Stomach smooth muscle (tissue), 2 donors: ENCODE data around the gene SH3BP2.

Source experiments
- H3K27ac ChIP-seq: one replicate; pipeline ENCODE4 v1.7.0; 2013; ENCODE audit warnings: mild to moderate bottlenecking, low read length, inconsistent platforms
- H3K27me3 ChIP-seq, 2 donors: one replicate each; pipeline ENCODE4 v1.7.0; 2013; ENCODE audit warnings: low read length in 2 of 2; ENCODE audit not compliant: insufficient read depth in 2 of 2, control insufficient read depth in 1 of 2
- H3K36me3 ChIP-seq, 2 donors: one replicate each; pipeline ENCODE4 v1.7.0; 2013; ENCODE audit warnings: low read length in 2 of 2; ENCODE audit not compliant: control insufficient read depth in 2 of 2, insufficient read depth in 2 of 2
- H3K4me1 ChIP-seq: one replicate; pipeline ENCODE4 v1.7.0; 2013; ENCODE audit warnings: low read length; ENCODE audit not compliant: control insufficient read depth, insufficient read depth
- H3K4me3 ChIP-seq, 2 donors: one replicate each; pipeline ENCODE4 v1.7.0; 2013; ENCODE audit warnings: low read length in 2 of 2
- H3K9ac ChIP-seq, 2 donors: one replicate each; pipeline ENCODE4 v1.7.0; 2013; ENCODE audit warnings: low read length in 2 of 2, mild to moderate bottlenecking in 1 of 2
- H3K9me3 ChIP-seq, 2 donors: one replicate each; pipeline ENCODE4 v1.7.0; 2013; ENCODE audit warnings: low read length in 2 of 2; ENCODE audit not compliant: control insufficient read depth in 2 of 2
- donor health status: healthy.
- donor health status: Pancreatic carcinoma.

SH3BP2 gene

GRCh38 chr4:2786794-2787229, 6.1 kb upstream of the SH3BP2 start:
- Histone ChIP-seq H3K36me3 (no peaks in the 10 kb centered on the region), H3K9ac (no peak overlapping the region), H3K27me3 (no peaks in the 10 kb centered on the region), H3K9me3 (no peaks in the 10 kb centered on the region), H3K4me1 (peaks cover 7% of the 10 kb centered on the region), H3K27ac (no peak overlapping the region), H3K4me3 (no peak overlapping the region)

- no peaks in the 10 kb centered on the region for H3K9me3 ChIP-seq
- peak overlapping the region; percentile 18 for H3K27ac ChIP-seq
- no peak overlapping the region for H3K9ac ChIP-seq
- H3K4me3 ChIP-seq: no peak overlapping the region
- H3K27me3 ChIP-seq: no peaks in the 10 kb centered on the region
- H3K4me1 ChIP-seq: peaks cover 9% of the 10 kb centered on the region
- H3K36me3 ChIP-seq: no peaks in the 10 kb centered on the region
These were observed 5.4 kb upstream of the SH3BP2 start for GRCh38 chr4:2787230-2788100.

- H3K4me1 ChIP-seq: peaks cover 12% of the 10 kb centered on the region
- no peak overlapping the region for H3K9ac ChIP-seq
- no peak overlapping the region for H3K27ac ChIP-seq
These were observed 4.8 kb upstream of the SH3BP2 start for GRCh38 chr4:2788101-2788500.

GRCh38 chr4:2788532-2789103, 4.3 kb upstream of the SH3BP2 start:
- Histone ChIP-seq H3K9me3 (no peaks in the 10 kb centered on the region), H3K27ac (no peak overlapping the region), H3K4me1 (peaks cover 15% of the 10 kb centered on the region), H3K9ac (no peak overlapping the region), H3K36me3 (no peaks in the 10 kb centered on the region), H3K4me3 (no peak overlapping the region), H3K27me3 (no peaks in the 10 kb centered on the region)

More at GRCh38 chr4:2788101-2788500, 4.8 kb upstream of the SH3BP2 start:
- Histone ChIP-seq H3K36me3 (no peaks in the 10 kb centered on the region), H3K9me3 (no peaks in the 10 kb centered on the region), H3K4me3 (no peak overlapping the region), H3K27me3 (no peaks in the 10 kb centered on the region)

- no peaks in the 10 kb centered on the region for H3K27me3 ChIP-seq
- H3K36me3 ChIP-seq: no peaks in the 10 kb centered on the region
- H3K9ac ChIP-seq: no peak overlapping the region
- H3K9me3 ChIP-seq: no peaks in the 10 kb centered on the region
- peaks cover 22% of the 10 kb centered on the region for H3K4me1 ChIP-seq
- no peak overlapping the region for H3K27ac ChIP-seq
- no peak overlapping the region for H3K4me3 ChIP-seq
These were observed 3.5 kb upstream of the SH3BP2 start for GRCh38 chr4:2789351-2789750.

- H3K9ac ChIP-seq: no peak overlapping the region
- no peaks in the 10 kb centered on the region for H3K9me3 ChIP-seq
- peaks cover 28% of the 10 kb centered on the region for H3K4me1 ChIP-seq
- H3K4me3 ChIP-seq: no peak overlapping the region
- H3K36me3 ChIP-seq: no peaks in the 10 kb centered on the region
- H3K27me3 ChIP-seq: no peaks in the 10 kb centered on the region
- H3K27ac ChIP-seq: no peak overlapping the region
These were observed 2.9 kb upstream of the SH3BP2 start for GRCh38 chr4:2789793-2790582.

GRCh38 chr4:2790583-2791517, 2.0 kb upstream of the SH3BP2 start:
- H3K27me3 ChIP-seq: no peaks in the 10 kb centered on the region
- no peak overlapping the region for H3K27ac ChIP-seq
- no peak overlapping the region for H3K4me3 ChIP-seq
- H3K9ac ChIP-seq: no peak overlapping the region
- H3K9me3 ChIP-seq: no peaks in the 10 kb centered on the region
- H3K36me3 ChIP-seq: no peaks in the 10 kb centered on the region
- H3K4me1 ChIP-seq: peaks cover 35% of the 10 kb centered on the region

- H3K36me3 ChIP-seq: no peaks in the 10 kb centered on the region
- H3K4me1 ChIP-seq: peaks cover 39% of the 10 kb centered on the region
- H3K9me3 ChIP-seq: no peaks in the 10 kb centered on the region
- H3K27me3 ChIP-seq: no peaks in the 10 kb centered on the region
- no peak overlapping the region for H3K27ac ChIP-seq
- no peak overlapping the region for H3K9ac ChIP-seq
- no peak overlapping the region for H3K4me3 ChIP-seq
These were observed 1.1 kb upstream of the SH3BP2 start for GRCh38 chr4:2791518-2792395.

- no peaks in the 10 kb centered on the region for H3K36me3 ChIP-seq
- no peak overlapping the region for H3K4me3 ChIP-seq
- H3K9ac ChIP-seq: no peak overlapping the region
- no peaks in the 10 kb centered on the region for H3K9me3 ChIP-seq
- H3K27ac ChIP-seq: no peak overlapping the region
- H3K4me1 ChIP-seq: peaks cover 45% of the 10 kb centered on the region
- H3K27me3 ChIP-seq: no peaks in the 10 kb centered on the region
These were observed 532 bp upstream of the SH3BP2 start for GRCh38 chr4:2792396-2792710.
